Heart left ventricle (tissue), 16 donors: Measurements from ENCODE around the gene TMEM40. TPM values are rescaled to one million over a fixed set of nuclear protein-coding genes. Genes with fewer than 3 reads are reported as not detected.

ENCODE experiments used
- ATAC-seq, 4 donors: fragments of 200-7000 bp; cut with Tn5 transposase; one replicate each; pipeline ENCODE4 v1.9.1; 2020 to 2022; ENCODE audit warnings: moderate library complexity in 4 of 4, mild to moderate bottlenecking in 3 of 4, moderate number of reproducible peaks in 1 of 4
- DNase-seq, 5 donors: peaks; one replicate each; pipeline ENCODE4 v3.0.0-alpha.2; 2020
- H3K27ac ChIP-seq, 12 donors: fragments of 200-600 bp; sonication (generic) in 4 of 12; one replicate each; pipeline versions ENCODE4 v1.5.0 to v1.8.0; 2016 to 2022; ENCODE audit warnings: mild to moderate bottlenecking in 2 of 12
- H3K27me3 ChIP-seq, 9 donors: fragments of 200-600 bp; sonication (generic) in 2 of 9; one replicate each; pipeline versions ENCODE4 v1.5.1 to v1.8.0; 2016 to 2022; ENCODE audit warnings: mild to moderate bottlenecking in 3 of 9
- H3K36me3 ChIP-seq, 9 donors: fragments of 200-600 bp; sonication (generic) in 2 of 9; one replicate each; pipeline versions ENCODE4 v1.5.0 to v1.8.0; 2018 to 2022; ENCODE audit warnings: mild to moderate bottlenecking in 2 of 9
- H3K4me1 ChIP-seq, 12 donors: fragments of 200-600 bp; sonication (generic) in 4 of 12; one replicate each; pipeline versions ENCODE4 v1.5.0 to v1.8.0; 2016 to 2022; ENCODE audit warnings: mild to moderate bottlenecking in 3 of 12
- H3K4me3 ChIP-seq, 12 donors: fragments of 200-600 bp; sonication (generic) in 4 of 12; one replicate each; pipeline versions ENCODE4 v1.5.0 to v1.8.0; 2017 to 2022; ENCODE audit warnings: mild to moderate bottlenecking in 9 of 12, moderate library complexity in 4 of 12
- H3K9me3 ChIP-seq, 12 donors: fragments of 200-600 bp; sonication (generic) in 4 of 12; one replicate each; pipeline versions ENCODE4 v1.5.0 to v1.8.0; 2016 to 2022; ENCODE audit warnings: mild to moderate bottlenecking in 1 of 12
- POLR2A ChIP-seq, 2 donors: fragments of 450-650 bp; IDR thresholded peaks; one replicate each; pipeline ENCODE4 v1.6.1; 2017; ENCODE audit warnings: antibody characterized with exemption in 2 of 2, mild to moderate bottlenecking in 2 of 2, moderate library complexity in 2 of 2
- WGBS, 4 donors: extraction: QIAGEN DNeasy Blood & Tissue Kit in 2 of 4; methylation state at CpG; one replicate each; pipeline versions ENCODE4 v1.1.5 to v1.1.7; 2013 to 2018; 5-methylcytosine and 5-hydroxymethylcytosine counted together
- intact Hi-C, 10 donors: fragments of 100-400 bp; cut with DNase I; formaldehyde crosslinking; loops; one replicate each; pipeline versions ENCODE4 v1.11.1 to v1.14.2; 2022
- polyA plus RNA-seq, 2 donors: library from polyadenylated mRNA; stranded (reverse); fragments of 200-250 nt; gene quantifications; one replicate each; pipeline ENCODE4 v1.2.3, GENCODE V29; 2013
- total RNA-seq, 9 donors: library from RNA; depleted of rRNA in 2 of 9; stranded (reverse); fragments of >200 nt in 2 of 9; fragmentation: NEBNext Ultra II Directional in 3 of 9; extraction: Animal tissue kit (Norgen Biotek cat#: 25700) in 3 of 9; gene quantifications; one replicate each; pipeline versions ENCODE4 v1.1.0 to v1.2.4, GENCODE V29; 2016 to 2023
- TF ChIP-seq, protein P1 (sequence below), 12 donors: fragments of 200-600 bp; sonication (generic) in 4 of 12; IDR thresholded peaks; one replicate each; pipeline versions ENCODE4 v1.5.0 to v1.8.0; 2018 to 2022; ENCODE audit warnings: antibody characterized with exemption in 12 of 12, mild to moderate bottlenecking in 5 of 12
- donor health status: ischemic (EF 13 %, LVEDD 7.1; RV severe dilation, severe dysfunction).
- donor health status: healthy with polysubstance abuse.
- donor health status: DM: no; HTN: yes; CAD: no.
- donor health status: DM: no; HTN: no; CAD: no.
- donor health status: ischemic (EF 25% LVEDD 6.9; RV normal size, moderate dysfunction).
- donor health status: ischemic (EF 25% LVEDD 5.7; RV mildly dilated, moderate dysfunction).
- donor health status: healthy.
- donor health status: DM: yes; HTN: yes; CAD: no.
- donor health status: ischemic (EF 35%, LVEDD 5.7; RV mildly dilated, moderate dysfunction).
- donor health status: nonischemic (EF 11% LVEDD 7.7; RV severe dilation, severe dysfunction).
- donor health status: DM: yes; HTN: yes; CAD: no.
- donor health status: PGD.
- donor health status: ischemic (EF 29% LVEDD 5.4; RV normal size, mild dysfunction).
- donor health status: nonischemic (EF 23%, LVEDD 6.1; RV moderate dilation, normal function).

Gene TMEM40
- total and polyA plus RNA-seq, 11 donors, result 0.82 to 10.5 (median 2.9) TPM; not detected in 1

GRCh38 chr3:12759693-12760565, 870 bp upstream of the TMEM40 start:
- DNase-seq (no peak), ATAC-seq (no peak)
- no peaks in the 10 kb centered on the region for H3K36me3 ChIP-seq
- H3K4me3 ChIP-seq, result no peak overlapping the region
- intact Hi-C loops, result loop anchor here in 1 of 10 donors (10.0 kb wide), 1 partner anchor 45 kb away; no protein-coding TSS in a partner anchor
- no peaks in the 10 kb centered on the region for H3K9me3 ChIP-seq
- H3K4me1 ChIP-seq, result peaks cover 0 to 19% (median 12%) of the 10 kb centered on the region in 12 donors
- H3K27me3 ChIP-seq, result no peaks in the 10 kb centered on the region
- no peak for TF ChIP-seq POLR2A (IDR thresholded peaks at IDR 0.05)
- TF ChIP-seq, protein P1, sequence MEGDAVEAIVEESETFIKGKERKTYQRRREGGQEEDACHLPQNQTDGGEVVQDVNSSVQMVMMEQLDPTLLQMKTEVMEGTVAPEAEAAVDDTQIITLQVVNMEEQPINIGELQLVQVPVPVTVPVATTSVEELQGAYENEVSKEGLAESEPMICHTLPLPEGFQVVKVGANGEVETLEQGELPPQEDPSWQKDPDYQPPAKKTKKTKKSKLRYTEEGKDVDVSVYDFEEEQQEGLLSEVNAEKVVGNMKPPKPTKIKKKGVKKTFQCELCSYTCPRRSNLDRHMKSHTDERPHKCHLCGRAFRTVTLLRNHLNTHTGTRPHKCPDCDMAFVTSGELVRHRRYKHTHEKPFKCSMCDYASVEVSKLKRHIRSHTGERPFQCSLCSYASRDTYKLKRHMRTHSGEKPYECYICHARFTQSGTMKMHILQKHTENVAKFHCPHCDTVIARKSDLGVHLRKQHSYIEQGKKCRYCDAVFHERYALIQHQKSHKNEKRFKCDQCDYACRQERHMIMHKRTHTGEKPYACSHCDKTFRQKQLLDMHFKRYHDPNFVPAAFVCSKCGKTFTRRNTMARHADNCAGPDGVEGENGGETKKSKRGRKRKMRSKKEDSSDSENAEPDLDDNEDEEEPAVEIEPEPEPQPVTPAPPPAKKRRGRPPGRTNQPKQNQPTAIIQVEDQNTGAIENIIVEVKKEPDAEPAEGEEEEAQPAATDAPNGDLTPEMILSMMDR (IDR thresholded peaks at IDR 0.05), result no peak
- WGBS, 4 donors, result 77 to 84% (median 81%) methylated on average over 6 to 8 of the region's 8 CpGs
- no peak overlapping the region for H3K27ac ChIP-seq

DNA sequence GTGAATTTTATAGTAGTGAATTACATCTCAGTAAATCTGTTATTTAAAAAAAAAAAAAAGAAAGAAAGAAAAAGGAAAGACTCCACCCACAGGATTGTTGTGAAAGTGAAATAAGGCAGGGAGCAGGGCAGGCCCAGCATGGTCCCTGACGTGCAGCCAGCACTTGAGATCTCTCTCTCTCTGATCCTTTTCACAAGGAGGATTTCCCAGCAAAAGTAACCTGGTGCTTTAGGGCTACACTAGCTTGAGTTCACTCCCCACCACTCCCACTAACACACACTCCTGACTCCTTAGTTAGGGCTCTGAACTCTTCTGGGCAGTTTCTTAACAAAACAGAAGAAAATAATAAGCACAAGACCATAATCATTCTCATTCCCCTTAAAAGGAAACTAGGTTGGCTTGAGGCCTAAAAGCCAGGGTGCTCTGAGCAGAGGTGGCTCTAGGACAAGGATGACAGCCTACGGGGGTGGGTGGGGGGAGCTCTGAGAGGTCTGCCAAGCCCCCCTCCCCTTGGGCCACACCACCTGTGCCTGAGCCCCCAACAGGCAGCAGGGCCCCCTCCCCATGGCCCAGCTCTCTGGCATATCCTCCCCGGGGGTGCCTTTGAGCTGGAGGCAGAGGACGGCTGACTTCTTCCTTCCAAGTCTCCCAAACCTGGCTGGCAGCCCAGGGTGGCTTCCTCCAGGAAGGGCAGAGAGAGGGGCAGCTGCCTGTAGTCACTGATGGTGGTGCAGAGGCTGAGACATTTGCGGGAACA, 856 bp downstream of the TMEM40 start:
- H3K27me3 ChIP-seq, result no peaks in the 10 kb centered on the region
- ATAC-seq (peak; percentile 48 to 70 (median 60)), DNase-seq (peak; percentile 30 to 69 (median 51))
- no peaks in the 10 kb centered on the region for H3K9me3 ChIP-seq
- no peak for TF ChIP-seq POLR2A (IDR thresholded peaks at IDR 0.05)
- TF ChIP-seq, protein P1 (IDR thresholded peaks at IDR 0.05), result peak in 1 of 12 donors; percentile 5
- intact Hi-C loops, result no loop called here
- peak overlapping the region in 11 of 12 donors; percentile 14 to 73 (median 46) for H3K27ac ChIP-seq
- WGBS, 4 donors, result 7 to 18% (median 14%) methylated on average over 5 of the region's 5 CpGs
- no peaks in the 10 kb centered on the region for H3K36me3 ChIP-seq
- no peak overlapping the region for H3K4me3 ChIP-seq
- H3K4me1 ChIP-seq, result peaks cover 0 to 15% (median 11%) of the 10 kb centered on the region in 12 donors

DNA sequence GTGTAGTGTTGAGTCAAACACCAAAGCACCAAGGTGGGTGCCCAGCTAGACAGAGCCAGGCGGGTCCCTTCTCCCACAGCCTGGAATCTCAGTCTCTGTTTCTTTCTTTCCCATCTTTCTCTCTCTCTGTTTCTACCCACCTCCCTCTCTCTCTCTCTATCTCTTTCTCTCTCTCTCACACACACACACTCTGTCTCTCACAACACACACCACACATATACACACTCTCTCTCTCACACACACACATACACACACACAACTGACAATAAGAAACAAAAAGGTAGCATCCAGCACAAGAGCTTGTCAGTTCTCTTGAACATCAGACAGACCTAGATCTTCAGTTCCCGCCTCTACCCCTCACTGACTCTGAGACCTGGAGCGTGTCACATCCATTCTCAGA, 2.4 kb downstream of the TMEM40 start:
- Histone ChIP-seq H3K4me3 (no peak overlapping the region), H3K9me3 (no peaks in the 10 kb centered on the region), H3K27ac (no peak overlapping the region), H3K4me1 (peaks cover 0 to 17% (median 11%) of the 10 kb centered on the region in 12 donors), H3K27me3 (no peaks in the 10 kb centered on the region), H3K36me3 (no peaks in the 10 kb centered on the region)
- 96 to 99% (median 98%) methylated on average over 3 of the region's 3 CpGs for WGBS, 4 donors
- TF ChIP-seq POLR2A (IDR thresholded peaks at IDR 0.05), result no peak
- TF ChIP-seq, protein P1 (IDR thresholded peaks at IDR 0.05), result no peak
- no peak for ATAC-seq
- intact Hi-C loops, result no loop called here
- DNase-seq, result no peak

DNA sequence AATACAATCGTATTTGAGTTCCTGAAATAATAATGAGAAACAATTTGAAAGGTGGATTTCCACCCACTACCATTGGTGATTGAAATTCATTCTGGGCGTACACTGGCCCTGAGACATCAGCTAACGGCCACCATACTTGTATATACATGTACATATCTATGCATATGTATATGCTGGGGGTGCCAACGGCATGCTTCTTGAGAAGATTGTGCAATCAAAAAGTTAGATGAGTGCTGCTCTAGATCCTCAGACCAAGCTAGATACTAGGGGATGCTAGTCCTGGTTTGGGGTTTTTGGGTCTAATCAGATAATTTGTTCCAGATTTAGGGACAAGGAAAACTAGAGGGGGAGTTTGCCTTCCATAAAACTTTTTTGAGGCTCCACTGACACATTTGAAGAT, 2.9 kb downstream of the TMEM40 start:
- intact Hi-C loops, result no loop called here
- WGBS, 4 donors, result 85 to 92% (median 88%) methylated on average over 4 of the region's 4 CpGs

More for the DNA sequence above, 2.9 kb downstream of the TMEM40 start:
- no peak for DNase-seq
- no peak for ATAC-seq
- Histone ChIP-seq H3K4me1 (peaks cover 0 to 21% (median 11%) of the 10 kb centered on the region in 12 donors), H3K27ac (no peak overlapping the region), H3K27me3 (no peaks in the 10 kb centered on the region), H3K9me3 (no peaks in the 10 kb centered on the region), H3K36me3 (no peaks in the 10 kb centered on the region), H3K4me3 (no peak overlapping the region)
- TF ChIP-seq, protein P1 (IDR thresholded peaks at IDR 0.05), result no peak
- TF ChIP-seq POLR2A (IDR thresholded peaks at IDR 0.05), result no peak
